ENCODE results near the gene PURA.
"Not testable (repeated sequence)": the region's sequence is repeated elsewhere in the genome, so short reads cannot be mapped to it uniquely, and the experiment has no call there.

PURA gene

GRCh38 chr5:140135127-140135526 is 21.2 kb downstream of the PURA start:
- DNase-seq (ENCODE audit: low spot score): no peak

GRCh38 chr5:140136624-140137023 is 22.7 kb downstream of the PURA start:
- no peak for DNase-seq (ENCODE audit: low spot score)

GRCh38 chr5:140140435-140140834 is 26.5 kb downstream of the PURA start:
- DNase-seq (ENCODE audit: low spot score): no peak

- DNase-seq (ENCODE audit: low spot score): no peak
These were observed 27.3 kb downstream of the PURA start for GRCh38 chr5:140141241-140141640.

- no peak for DNase-seq (ENCODE audit: low spot score)
These were observed 28.3 kb downstream of the PURA start for GRCh38 chr5:140142246-140142645.

- no peak for DNase-seq (ENCODE audit: low spot score)
These were observed 28.9 kb downstream of the PURA start for GRCh38 chr5:140142856-140143255.

- no peak for DNase-seq (ENCODE audit: low spot score)
These were observed 29.8 kb downstream of the PURA start for GRCh38 chr5:140143521-140144258.

- DNase-seq (ENCODE audit: low spot score): no peak
These were observed 31.3 kb downstream of the PURA start for GRCh38 chr5:140145256-140145655.

GRCh38 chr5:140145818-140146522 is 32.1 kb downstream of the PURA start:
- peak; percentile 48 for DNase-seq (ENCODE audit: low spot score)

- no peak for DNase-seq (ENCODE audit: low spot score)
These were observed 32.6 kb downstream of the PURA start for GRCh38 chr5:140146523-140146842.

GRCh38 chr5:140147460-140147859 is 33.6 kb downstream of the PURA start:
- no peak for DNase-seq (ENCODE audit: low spot score)

GRCh38 chr5:140148508-140148907 is 34.6 kb downstream of the PURA start:
- no peak for DNase-seq (ENCODE audit: low spot score)

GRCh38 chr5:140150201-140150600 is 36.3 kb downstream of the PURA start:
- no peak for DNase-seq (ENCODE audit: low spot score)

- no peak for DNase-seq (ENCODE audit: low spot score)
These were observed 37.5 kb downstream of the PURA start for GRCh38 chr5:140151144-140152021.

- DNase-seq (ENCODE audit: low spot score): no peak
These were observed 38.4 kb downstream of the PURA start for GRCh38 chr5:140152022-140152999.

GRCh38 chr5:140153255-140153654 is 39.3 kb downstream of the PURA start:
- no peak for DNase-seq (ENCODE audit: low spot score)

- no peak for DNase-seq (ENCODE audit: low spot score)
These were observed 40.0 kb downstream of the PURA start for GRCh38 chr5:140153905-140154304.

GRCh38 chr5:140154710-140155381 is 40.9 kb downstream of the PURA start:
- DNase-seq (ENCODE audit: low spot score): not testable (repeated sequence)

- DNase-seq (ENCODE audit: low spot score): peak; percentile 88
These were observed 43.3 kb downstream of the PURA start for GRCh38 chr5:140157032-140157781.
